ENCODE data around the gene SIN3B.

Gene SIN3B

GRCh38 chr19:16885166-16885565, 56.0 kb downstream of the SIN3B start:
- Histone ChIP-seq H3K27me3 (ENCODE audit: control insufficient read depth in 1 of 2, insufficient read depth in 2 of 2, low read length in 2 of 2) (peaks cover 0 to 15% of the 10 kb centered on the region in 2 donors), H3K27ac (ENCODE audit: low read depth, low read length) (no peak overlapping the region)

GRCh38 chr19:16886305-16886880, 57.2 kb downstream of the SIN3B start:
- Histone ChIP-seq H3K36me3 (ENCODE audit: insufficient read depth, low read length) (no peaks in the 10 kb centered on the region), H3K9me3 (ENCODE audit: low read length) (no peaks in the 10 kb centered on the region), H3K27ac (ENCODE audit: low read depth, low read length) (no peak overlapping the region), H3K4me3 (ENCODE audit: low read depth in 1 of 2, low read length in 2 of 2) (no peak overlapping the region), H3K4me1 (ENCODE audit: insufficient read depth, low read length) (no peaks in the 10 kb centered on the region), H3K27me3 (ENCODE audit: control insufficient read depth in 1 of 2, insufficient read depth in 2 of 2, low read length in 2 of 2) (peaks cover 0 to 15% of the 10 kb centered on the region in 2 donors), H3K9ac (ENCODE audit: low read length) (no peak overlapping the region)

More at GRCh38 chr19:16885166-16885565, 56.0 kb downstream of the SIN3B start:
- no peak overlapping the region for H3K9ac ChIP-seq (ENCODE audit: low read length)
- no peaks in the 10 kb centered on the region for H3K4me1 ChIP-seq (ENCODE audit: insufficient read depth, low read length)
- H3K36me3 ChIP-seq (ENCODE audit: insufficient read depth, low read length) = peaks cover 2% of the 10 kb centered on the region
- no peak overlapping the region for H3K4me3 ChIP-seq (ENCODE audit: low read depth in 1 of 2, low read length in 2 of 2)
- no peaks in the 10 kb centered on the region for H3K9me3 ChIP-seq (ENCODE audit: low read length)

DNA sequence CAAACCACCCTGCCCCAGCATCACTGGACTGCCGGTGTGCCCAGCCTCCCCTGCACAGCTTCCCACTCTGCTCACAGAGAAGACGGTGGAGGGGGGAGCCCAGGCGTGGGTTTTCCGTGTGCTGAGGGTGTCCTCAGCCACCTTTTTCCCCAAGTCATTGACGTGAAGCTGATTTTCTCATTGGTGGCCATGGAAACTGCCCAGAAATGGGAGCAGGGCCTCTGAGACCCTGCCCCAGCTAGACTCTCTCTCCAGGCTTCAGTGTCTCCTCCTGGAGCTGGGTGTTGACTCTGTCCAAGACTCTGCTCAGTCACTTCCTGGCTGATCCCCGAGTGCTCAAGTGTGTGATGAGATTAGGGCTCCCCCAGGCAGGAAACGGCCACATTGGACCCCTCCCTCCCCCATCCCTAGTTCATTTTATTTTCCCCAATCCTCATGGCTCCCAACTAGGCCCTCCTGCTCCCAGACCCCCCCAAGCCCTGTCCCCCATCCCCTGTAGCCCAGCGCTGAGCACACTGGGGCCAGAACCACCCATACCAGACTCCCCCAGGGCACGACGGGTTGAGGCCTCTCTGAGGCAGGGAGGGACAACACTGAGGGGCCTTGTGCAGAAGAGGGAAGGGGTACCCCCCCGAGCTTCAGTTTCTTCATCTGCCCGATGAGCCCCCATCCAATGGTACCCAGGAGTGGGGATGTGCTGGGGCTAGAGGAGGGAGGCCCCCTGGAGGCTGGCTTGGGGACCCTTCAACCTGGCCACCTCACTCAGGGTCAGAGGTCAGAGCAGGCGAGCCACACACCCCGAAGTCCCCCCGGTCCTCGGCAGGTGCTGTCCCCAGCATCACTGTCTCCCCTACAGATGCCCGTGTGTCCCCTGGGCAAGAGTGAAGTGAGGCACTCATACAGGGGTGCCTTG, 58.4 kb downstream of the SIN3B start:
- peaks cover 0 to 15% of the 10 kb centered on the region in 2 donors for H3K27me3 ChIP-seq (ENCODE audit: control insufficient read depth in 1 of 2, insufficient read depth in 2 of 2, low read length in 2 of 2)
- H3K27ac ChIP-seq (ENCODE audit: low read depth, low read length) = no peak overlapping the region
- no peaks in the 10 kb centered on the region for H3K4me1 ChIP-seq (ENCODE audit: insufficient read depth, low read length)
- no peak overlapping the region for H3K9ac ChIP-seq (ENCODE audit: low read length)
- H3K36me3 ChIP-seq (ENCODE audit: insufficient read depth, low read length) = no peaks in the 10 kb centered on the region
- no peaks in the 10 kb centered on the region for H3K9me3 ChIP-seq (ENCODE audit: low read length)
- no peak overlapping the region for H3K4me3 ChIP-seq (ENCODE audit: low read depth in 1 of 2, low read length in 2 of 2)

DNA sequence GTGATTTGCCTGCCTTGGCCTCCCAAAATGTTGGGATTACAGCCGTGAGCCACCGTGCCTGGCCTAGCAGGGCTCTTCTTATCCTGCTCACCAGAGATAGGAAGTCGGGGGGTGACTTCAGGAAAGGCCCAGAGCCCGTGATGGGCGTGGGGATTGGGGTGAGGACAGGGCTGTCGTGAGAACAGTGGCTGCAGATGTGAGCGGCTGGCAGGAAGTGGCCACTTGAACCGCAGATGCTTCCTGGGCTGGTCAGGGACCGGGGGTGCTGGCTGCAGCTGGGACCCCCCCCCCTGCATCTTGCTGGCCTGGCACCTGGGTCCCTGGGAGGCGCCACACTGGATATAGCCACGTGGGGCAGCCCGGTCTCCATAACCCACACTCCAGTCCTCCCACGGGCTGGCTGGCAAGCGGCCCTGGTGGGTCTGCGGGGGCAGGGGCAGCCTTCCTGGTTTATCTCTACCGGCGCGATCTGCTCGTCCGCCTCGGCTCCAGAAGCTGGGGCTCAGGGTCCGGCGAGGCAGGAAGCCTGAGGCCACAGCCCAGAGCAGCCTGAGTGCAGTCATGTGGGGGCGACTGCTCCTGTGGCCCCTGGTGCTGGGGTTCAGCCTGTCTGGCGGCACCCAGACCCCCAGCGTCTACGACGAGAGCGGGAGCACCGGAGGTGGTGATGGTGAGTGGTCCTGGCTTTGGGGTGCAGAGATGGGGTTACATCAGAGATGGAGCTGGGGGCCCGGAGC, 59.6 kb downstream of the SIN3B start, which contains the start of gene F2RL3:
Gene F2RL3, plus strand, starts transcription at position 371 of the 737 bp plus-strand sequence. Its CDS starts 191 bp downstream, at position 562.
- no peak within 1 kb of the TSS for H3K27ac ChIP-seq (ENCODE audit: low read depth, low read length)
- no peaks in the 10 kb centered on the region for H3K9me3 ChIP-seq (ENCODE audit: low read length)
- H3K4me1 ChIP-seq (ENCODE audit: insufficient read depth, low read length) = no peaks in the 10 kb centered on the region
- no peak within 1 kb of the TSS for H3K4me3 ChIP-seq (ENCODE audit: low read depth in 1 of 2, low read length in 2 of 2)
- no peak within 1 kb of the TSS for H3K9ac ChIP-seq (ENCODE audit: low read length)
- no peaks in the 10 kb centered on the region for H3K36me3 ChIP-seq (ENCODE audit: insufficient read depth, low read length)
- H3K27me3 ChIP-seq (ENCODE audit: control insufficient read depth in 1 of 2, insufficient read depth in 2 of 2, low read length in 2 of 2) = peaks cover 0 to 15% of the 10 kb centered on the region in 2 donors

- H3K4me1 ChIP-seq (ENCODE audit: insufficient read depth, low read length) = no peaks in the 10 kb centered on the region
- no peak overlapping the region for H3K27ac ChIP-seq (ENCODE audit: low read depth, low read length)
- no peak overlapping the region for H3K9ac ChIP-seq (ENCODE audit: low read length)
- H3K27me3 ChIP-seq (ENCODE audit: control insufficient read depth in 1 of 2, insufficient read depth in 2 of 2, low read length in 2 of 2) = peaks cover 0 to 21% of the 10 kb centered on the region in 2 donors
- no peaks in the 10 kb centered on the region for H3K9me3 ChIP-seq (ENCODE audit: low read length)
- no peak overlapping the region for H3K4me3 ChIP-seq (ENCODE audit: low read depth in 1 of 2, low read length in 2 of 2)
- H3K36me3 ChIP-seq (ENCODE audit: insufficient read depth, low read length) = no peaks in the 10 kb centered on the region
These were observed 60.2 kb downstream of the SIN3B start for GRCh38 chr19:16889366-16889882.

GRCh38 chr19:16889883-16890460, 60.8 kb downstream of the SIN3B start:
- H3K4me3 ChIP-seq (ENCODE audit: low read depth in 1 of 2, low read length in 2 of 2) = no peak overlapping the region
- peaks cover 0 to 22% of the 10 kb centered on the region in 2 donors for H3K27me3 ChIP-seq (ENCODE audit: control insufficient read depth in 1 of 2, insufficient read depth in 2 of 2, low read length in 2 of 2)
- H3K27ac ChIP-seq (ENCODE audit: low read depth, low read length) = no peak overlapping the region
- no peaks in the 10 kb centered on the region for H3K4me1 ChIP-seq (ENCODE audit: insufficient read depth, low read length)
- no peaks in the 10 kb centered on the region for H3K36me3 ChIP-seq (ENCODE audit: insufficient read depth, low read length)
- no peaks in the 10 kb centered on the region for H3K9me3 ChIP-seq (ENCODE audit: low read length)
- no peak overlapping the region for H3K9ac ChIP-seq (ENCODE audit: low read length)

DNA sequence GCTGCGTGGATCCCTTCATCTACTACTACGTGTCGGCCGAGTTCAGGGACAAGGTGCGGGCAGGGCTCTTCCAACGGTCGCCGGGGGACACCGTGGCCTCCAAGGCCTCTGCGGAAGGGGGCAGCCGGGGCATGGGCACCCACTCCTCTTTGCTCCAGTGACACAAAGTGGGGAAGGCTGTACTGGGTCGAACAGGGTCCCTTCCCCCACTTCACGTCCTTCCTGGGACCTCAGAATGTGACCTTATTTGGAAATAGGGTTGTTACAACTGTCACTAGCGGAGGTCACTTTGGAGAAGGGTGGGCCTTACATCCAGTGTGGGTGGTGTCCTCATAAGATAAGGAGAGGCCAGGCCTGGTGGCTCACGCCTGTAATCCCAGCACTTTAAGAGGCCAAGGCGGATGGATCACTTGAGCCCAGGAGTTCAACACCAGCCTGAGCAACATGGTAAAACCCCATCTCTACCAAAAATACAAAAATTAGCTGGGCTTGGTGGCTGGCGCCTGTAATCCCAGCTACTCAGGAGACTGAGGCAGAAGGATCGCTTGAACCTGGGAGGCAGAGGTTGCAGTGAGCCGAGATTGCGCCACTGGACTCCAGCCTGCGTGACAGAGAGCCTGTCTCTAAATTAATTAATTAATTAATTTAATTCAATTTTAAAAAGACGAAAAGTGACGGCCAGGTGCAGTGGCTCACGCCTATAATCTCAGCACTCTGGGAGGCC, 61.4 kb downstream of the SIN3B start:
- Histone ChIP-seq H3K9ac (ENCODE audit: low read length) (no peak overlapping the region), H3K9me3 (ENCODE audit: low read length) (no peaks in the 10 kb centered on the region), H3K4me3 (ENCODE audit: low read depth in 1 of 2, low read length in 2 of 2) (no peak overlapping the region), H3K4me1 (ENCODE audit: insufficient read depth, low read length) (no peaks in the 10 kb centered on the region), H3K36me3 (ENCODE audit: insufficient read depth, low read length) (no peaks in the 10 kb centered on the region), H3K27me3 (ENCODE audit: control insufficient read depth in 1 of 2, insufficient read depth in 2 of 2, low read length in 2 of 2) (peaks cover 0 to 24% of the 10 kb centered on the region in 2 donors), H3K27ac (ENCODE audit: low read depth, low read length) (no peak overlapping the region)

GRCh38 chr19:16891696-16892382, 62.6 kb downstream of the SIN3B start:
- Histone ChIP-seq H3K36me3 (ENCODE audit: insufficient read depth, low read length) (no peaks in the 10 kb centered on the region), H3K27me3 (ENCODE audit: control insufficient read depth in 1 of 2, insufficient read depth in 2 of 2, low read length in 2 of 2) (peaks cover 0 to 33% of the 10 kb centered on the region in 2 donors), H3K9ac (ENCODE audit: low read length) (no peak overlapping the region), H3K9me3 (ENCODE audit: low read length) (no peaks in the 10 kb centered on the region), H3K4me3 (ENCODE audit: low read depth in 1 of 2, low read length in 2 of 2) (no peak overlapping the region), H3K27ac (ENCODE audit: low read depth, low read length) (no peak overlapping the region), H3K4me1 (ENCODE audit: insufficient read depth, low read length) (no peaks in the 10 kb centered on the region)

- H3K9ac ChIP-seq (ENCODE audit: low read length) = no peak overlapping the region
- peaks cover 0 to 33% of the 10 kb centered on the region in 2 donors for H3K27me3 ChIP-seq (ENCODE audit: control insufficient read depth in 1 of 2, insufficient read depth in 2 of 2, low read length in 2 of 2)
- no peaks in the 10 kb centered on the region for H3K9me3 ChIP-seq (ENCODE audit: low read length)
- no peak overlapping the region for H3K27ac ChIP-seq (ENCODE audit: low read depth, low read length)
- H3K4me1 ChIP-seq (ENCODE audit: insufficient read depth, low read length) = no peaks in the 10 kb centered on the region
- no peak overlapping the region for H3K4me3 ChIP-seq (ENCODE audit: low read depth in 1 of 2, low read length in 2 of 2)
- H3K36me3 ChIP-seq (ENCODE audit: insufficient read depth, low read length) = no peaks in the 10 kb centered on the region
These were observed 63.2 kb downstream of the SIN3B start for GRCh38 chr19:16892436-16892835.
